CD14-positive monocyte (primary cell): ENCODE data around the gene RBM38. TPM values are rescaled to one million over a fixed set of nuclear protein-coding genes. Genes with fewer than 3 reads are reported as not detected.

Source experiments
- DNase-seq, 3 donors: peaks; one replicate each; pipeline ENCODE4 v3.0.0-alpha.2; 2011 to 2022
- H2AFZ ChIP-seq: 2 replicates; pipeline ENCODE4 v1.6.0; 2012; ENCODE audit warnings: mild to moderate bottlenecking, low read depth, low read length, inconsistent platforms; ENCODE audit not compliant: insufficient read depth, poor library complexity, severe bottlenecking
- H3K27ac ChIP-seq, 2 donors: 1 replicate in 1 of 2; 2 replicates in 1 of 2; pipeline ENCODE4 v1.5.1; 2012 to 2013; ENCODE audit warnings: low read length in 2 of 2, control low read depth in 1 of 2, inconsistent platforms in 1 of 2, low read depth in 1 of 2, mild to moderate bottlenecking in 1 of 2
- H3K27me3 ChIP-seq, 2 donors: one replicate each; pipeline versions ENCODE4 v1.6.0 to v1.6.1; 2011 to 2013; ENCODE audit warnings: low read length in 2 of 2; ENCODE audit not compliant: control insufficient read depth in 2 of 2, insufficient read depth in 2 of 2
- H3K36me3 ChIP-seq, 2 donors: replicated peaks in 1 of 2; 1 replicate in 1 of 2; 2 replicates in 1 of 2; pipeline versions ENCODE4 v1.5.1 to v1.6.1; 2012 to 2013; ENCODE audit warnings: low read length in 2 of 2, control low read depth in 1 of 2, inconsistent platforms in 1 of 2, mild to moderate bottlenecking in 1 of 2; ENCODE audit not compliant: insufficient read depth in 2 of 2, control insufficient read depth in 1 of 2
- H3K4me1 ChIP-seq, 2 donors: 1 replicate in 1 of 2; 2 replicates in 1 of 2; pipeline versions ENCODE4 v1.5.1 to v1.6.1; 2012 to 2013; ENCODE audit warnings: low read length in 2 of 2, control low read depth in 1 of 2, inconsistent platforms in 1 of 2, mild to moderate bottlenecking in 1 of 2, moderate library complexity in 1 of 2; ENCODE audit not compliant: insufficient read depth in 2 of 2, control insufficient read depth in 1 of 2
- H3K4me2 ChIP-seq: replicated peaks from 2 replicates; pipeline ENCODE3; 2012; ENCODE audit warnings: low read length, moderate library complexity, mild to moderate bottlenecking; ENCODE audit not compliant: poor library complexity, severe bottlenecking; ENCODE audit errors: extremely low read depth
- H3K4me3 ChIP-seq, 3 experiments: fragments of 200-600 bp in 1 of 3; sonication (generic) in 1 of 3; replicated peaks in 1 of 3; 1 replicate in 2 of 3; 2 replicates in 1 of 3; pipeline ENCODE4 v1.5.1; 2011 to 2013; ENCODE audit warnings: low read length in 3 of 3, mild to moderate bottlenecking in 3 of 3, control low read depth in 2 of 3, low read depth in 2 of 3, inconsistent platforms in 1 of 3, moderate library complexity in 1 of 3
- H3K79me2 ChIP-seq: 2 replicates; pipeline ENCODE4 v1.6.0; 2012; ENCODE audit warnings: mild to moderate bottlenecking, control low read depth, inconsistent platforms, low read length, moderate library complexity; ENCODE audit not compliant: insufficient read depth
- H3K9ac ChIP-seq: 2 replicates; pipeline ENCODE4 v1.6.0; 2017; ENCODE audit warnings: low read length, mild to moderate bottlenecking; ENCODE audit not compliant: insufficient read depth, poor library complexity, severe bottlenecking
- H3K9me3 ChIP-seq, 2 donors: replicated peaks in 1 of 2; 1 replicate in 1 of 2; 2 replicates in 1 of 2; pipeline versions ENCODE4 v1.5.1 to v1.6.1; 2012 to 2013; ENCODE audit warnings: low read length in 2 of 2, control low read depth in 1 of 2; ENCODE audit not compliant: control insufficient read depth in 1 of 2, insufficient read depth in 1 of 2
- H4K20me1 ChIP-seq: 2 replicates; pipeline ENCODE4 v1.6.0; 2012; ENCODE audit warnings: mild to moderate bottlenecking, low read length, control low read depth, moderate library complexity; ENCODE audit not compliant: insufficient read depth
- H3K27ac Mint-ChIP-seq, 7 donors: one replicate each; pipeline ENCODE4 v1.8.0; 2020; ENCODE audit warnings: mild to moderate bottlenecking in 7 of 7, mixed read lengths in 7 of 7, moderate library complexity in 6 of 7, inconsistent platforms in 2 of 7
- H3K27me3 Mint-ChIP-seq, 3 donors: one replicate each; pipeline ENCODE4 v1.8.0; 2021 to 2022; ENCODE audit warnings: low read depth in 3 of 3, mild to moderate bottlenecking in 3 of 3, mixed read lengths in 3 of 3, moderate library complexity in 3 of 3, inconsistent platforms in 1 of 3
- H3K36me3 Mint-ChIP-seq, 2 donors: one replicate each; pipeline ENCODE4 v1.8.0; 2020; ENCODE audit warnings: mixed read lengths in 2 of 2, inconsistent platforms in 1 of 2, mild to moderate bottlenecking in 1 of 2
- H3K4me1 Mint-ChIP-seq: one replicate; pipeline ENCODE4 v1.8.0; 2020; ENCODE audit warnings: mild to moderate bottlenecking, mixed read lengths
- H3K4me3 Mint-ChIP-seq, 2 donors: one replicate each; pipeline ENCODE4 v1.8.0; 2020; ENCODE audit warnings: mild to moderate bottlenecking in 2 of 2, mixed read lengths in 2 of 2, moderate library complexity in 1 of 2
- H3K9me3 Mint-ChIP-seq, 7 donors: one replicate each; pipeline ENCODE4 v1.8.0; 2020 to 2022; ENCODE audit warnings: mixed read lengths in 7 of 7, mild to moderate bottlenecking in 6 of 7, moderate library complexity in 6 of 7, inconsistent platforms in 2 of 7
- WGBS: methylation state at CpG from one replicate; pipeline ENCODE4 v1.1.5; 2013; ENCODE audit warnings: missing lambda C conversion rate; ENCODE audit not compliant: insufficient coverage; 5-methylcytosine and 5-hydroxymethylcytosine counted together
- intact Hi-C, 2 donors: fragments of 100-400 bp; cut with micrococcal nuclease; formaldehyde crosslinking; loops; one replicate each; pipeline versions ENCODE4 v1.15.0 to v1.15.1; 2023
- polyA plus RNA-seq, 3 donors: library from polyadenylated mRNA; depleted of rRNA in 1 of 3; unstranded in 2 of 3; stranded (reverse) in 1 of 3; fragments of 300-500 nt in 2 of 3; fragments of >200 nt in 1 of 3; fragmentation: Illumina TruSeq in 2 of 3; gene quantifications; 1 replicate in 2 of 3; 2 replicates in 1 of 3; pipeline ENCODE4 v1.2.3, GENCODE V29; 2012 to 2021
- TF ChIP-seq, protein P1 (sequence below): fragments of 200-600 bp; IDR thresholded peaks from one replicate; pipeline ENCODE4 v1.8.0; 2022; ENCODE audit warnings: antibody characterized with exemption, mild to moderate bottlenecking

RBM38 gene
- polyA plus RNA-seq, 3 donors: 7.5 to 48.3 (median 17.8) TPM

GRCh38 chr20:57383447-57384347 is 7.5 kb upstream of the RBM38 start:
- Histone ChIP-seq H3K79me2 (peaks cover under 1% of the 10 kb centered on the region), H2AFZ (no peak overlapping the region), H4K20me1 (peaks cover 27% of the 10 kb centered on the region), H3K4me1 (peaks cover 7 to 12% of the 10 kb centered on the region in 2 donors), H3K4me3 (no peak overlapping the region), H3K4me2 (no peak overlapping the region), H3K27ac (no peak overlapping the region), H3K9ac (no peak overlapping the region), H3K9me3 (no peaks in the 10 kb centered on the region), H3K36me3 (peaks cover 4 to 41% of the 10 kb centered on the region in 2 donors), H3K27me3 (no peaks in the 10 kb centered on the region)
- H3K9me3 Mint-ChIP-seq: peaks cover 0 to 5% (median 0%) of the 10 kb centered on the region in 7 donors
- H3K36me3 Mint-ChIP-seq: peaks cover 36 to 52% of the 10 kb centered on the region in 2 donors
- no peak for DNase-seq
- TF ChIP-seq, protein P1, sequence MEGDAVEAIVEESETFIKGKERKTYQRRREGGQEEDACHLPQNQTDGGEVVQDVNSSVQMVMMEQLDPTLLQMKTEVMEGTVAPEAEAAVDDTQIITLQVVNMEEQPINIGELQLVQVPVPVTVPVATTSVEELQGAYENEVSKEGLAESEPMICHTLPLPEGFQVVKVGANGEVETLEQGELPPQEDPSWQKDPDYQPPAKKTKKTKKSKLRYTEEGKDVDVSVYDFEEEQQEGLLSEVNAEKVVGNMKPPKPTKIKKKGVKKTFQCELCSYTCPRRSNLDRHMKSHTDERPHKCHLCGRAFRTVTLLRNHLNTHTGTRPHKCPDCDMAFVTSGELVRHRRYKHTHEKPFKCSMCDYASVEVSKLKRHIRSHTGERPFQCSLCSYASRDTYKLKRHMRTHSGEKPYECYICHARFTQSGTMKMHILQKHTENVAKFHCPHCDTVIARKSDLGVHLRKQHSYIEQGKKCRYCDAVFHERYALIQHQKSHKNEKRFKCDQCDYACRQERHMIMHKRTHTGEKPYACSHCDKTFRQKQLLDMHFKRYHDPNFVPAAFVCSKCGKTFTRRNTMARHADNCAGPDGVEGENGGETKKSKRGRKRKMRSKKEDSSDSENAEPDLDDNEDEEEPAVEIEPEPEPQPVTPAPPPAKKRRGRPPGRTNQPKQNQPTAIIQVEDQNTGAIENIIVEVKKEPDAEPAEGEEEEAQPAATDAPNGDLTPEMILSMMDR: no peak
- peaks cover 0 to 14% (median 7%) of the 10 kb centered on the region in 3 donors for H3K27me3 Mint-ChIP-seq
- peaks cover 15% of the 10 kb centered on the region for H3K4me1 Mint-ChIP-seq
- intact Hi-C loops: loop anchor here in 1 of 2 donors (2.0 to 10.0 kb wide), 2 partner anchors 111 to 211 kb away; no protein-coding TSS in a partner anchor
- 100% methylated on average over 8 of the region's 20 CpGs for WGBS
- no peak overlapping the region for H3K27ac Mint-ChIP-seq
- peak overlapping the region in 1 of 2 donors; percentile 7 for H3K4me3 Mint-ChIP-seq

DNA sequence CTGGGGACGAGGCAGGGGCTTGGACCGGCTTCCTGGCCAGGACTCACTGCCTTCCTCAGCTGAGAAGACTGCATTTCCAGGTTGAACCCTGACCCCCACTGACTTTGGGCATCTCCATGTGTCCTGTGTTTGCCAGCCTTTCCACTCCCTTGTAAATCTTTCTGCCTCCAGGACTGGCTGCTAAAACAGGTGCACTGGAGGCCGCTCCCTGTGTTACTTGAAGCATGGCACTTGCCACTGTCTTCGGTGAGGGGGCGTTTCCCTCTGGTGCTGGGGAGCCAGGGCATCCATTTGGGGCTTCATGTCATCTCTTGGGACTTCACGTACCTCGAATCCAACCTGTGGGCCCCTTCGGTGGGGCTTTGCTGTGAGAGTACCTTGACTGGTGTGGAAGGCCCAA is 6.7 kb upstream of the RBM38 start:
- peaks cover 3 to 33% of the 10 kb centered on the region in 2 donors for H3K36me3 ChIP-seq
- WGBS: 100% methylated on average over 7 of the region's 8 CpGs
- H3K4me3 ChIP-seq: no peak overlapping the region
- Mint-ChIP-seq H3K36me3 (peaks cover 28 to 45% of the 10 kb centered on the region in 2 donors), H3K9me3 (peaks cover 0 to 5% (median 0%) of the 10 kb centered on the region in 7 donors), H3K4me3 (no peak overlapping the region), H3K4me1 (peaks cover 19% of the 10 kb centered on the region), H3K27me3 (peaks cover 0 to 14% (median 7%) of the 10 kb centered on the region in 3 donors), H3K27ac (no peak overlapping the region)
- H4K20me1 ChIP-seq: peaks cover 21% of the 10 kb centered on the region
- H3K4me2 ChIP-seq: no peak overlapping the region
- TF ChIP-seq, protein P1: no peak
- no peaks in the 10 kb centered on the region for H3K79me2 ChIP-seq
- intact Hi-C loops: loop anchor here in 1 of 2 donors (10.0 kb wide), 1 partner anchor 210 kb away; no protein-coding TSS in a partner anchor
- no peak overlapping the region for H2AFZ ChIP-seq
- H3K27me3 ChIP-seq: no peaks in the 10 kb centered on the region
- no peak for DNase-seq
- no peaks in the 10 kb centered on the region for H3K9me3 ChIP-seq
- H3K9ac ChIP-seq: no peak overlapping the region
- no peak overlapping the region for H3K27ac ChIP-seq
- peaks cover 13 to 20% of the 10 kb centered on the region in 2 donors for H3K4me1 ChIP-seq
